Glomerular visceral epithelial cell (primary cell): ENCODE results near the gene DMD.

ENCODE experiments used
- DNase-seq: peaks from one replicate; pipeline ENCODE4 v3.0.0-alpha.2; 2016; ENCODE audit errors: extremely low spot score

DMD gene

GRCh38 chrX:31350808-31351074, 1860.6 kb downstream of the DMD start:
- DNase-seq: no peak

- DNase-seq: no peak
These were observed 1861.8 kb downstream of the DMD start for GRCh38 chrX:31349515-31349914.

GRCh38 chrX:31340587-31340986, 1870.8 kb downstream of the DMD start:
- DNase-seq: no peak

GRCh38 chrX:31338991-31339350, 1872.4 kb downstream of the DMD start:
- no peak for DNase-seq

GRCh38 chrX:31337332-31337731, 1874.0 kb downstream of the DMD start:
- DNase-seq: no peak

GRCh38 chrX:31336419-31336818, 1874.9 kb downstream of the DMD start:
- DNase-seq: no peak

GRCh38 chrX:31334997-31335396, 1876.4 kb downstream of the DMD start:
- no peak for DNase-seq

- peak; percentile 71 for DNase-seq
These were observed 1878.1 kb downstream of the DMD start for GRCh38 chrX:31333165-31333831.

- no peak for DNase-seq
These were observed 1879.4 kb downstream of the DMD start for GRCh38 chrX:31331928-31332327.

GRCh38 chrX:31331015-31331414, 1880.3 kb downstream of the DMD start:
- DNase-seq: no peak

- no peak for DNase-seq
These were observed 1882.1 kb downstream of the DMD start for GRCh38 chrX:31329298-31329697.

- no peak for DNase-seq
These were observed 1887.7 kb downstream of the DMD start for GRCh38 chrX:31323658-31324057.

GRCh38 chrX:31320740-31321139, 1890.6 kb downstream of the DMD start:
- no peak for DNase-seq

- no peak for DNase-seq
These were observed 1891.8 kb downstream of the DMD start for GRCh38 chrX:31319586-31319985.

GRCh38 chrX:31318866-31319265, 1892.5 kb downstream of the DMD start:
- DNase-seq: no peak

- no peak for DNase-seq
These were observed 1894.9 kb downstream of the DMD start for GRCh38 chrX:31316340-31316991.

- no peak for DNase-seq
These were observed 1896.4 kb downstream of the DMD start for GRCh38 chrX:31314921-31315320.

- DNase-seq: no peak
These were observed 1903.4 kb downstream of the DMD start for GRCh38 chrX:31307952-31308351.

- DNase-seq: no peak
These were observed 1908.7 kb downstream of the DMD start for GRCh38 chrX:31302573-31303075.

- DNase-seq: no peak
These were observed 1909.4 kb downstream of the DMD start for GRCh38 chrX:31301941-31302340.

- DNase-seq: no peak
These were observed 1910.1 kb downstream of the DMD start for GRCh38 chrX:31301203-31301602.

- no peak for DNase-seq
These were observed 1912.4 kb downstream of the DMD start for GRCh38 chrX:31298916-31299315.

- no peak for DNase-seq
These were observed 1913.5 kb downstream of the DMD start for GRCh38 chrX:31297881-31298280.

- DNase-seq: no peak
These were observed 1916.9 kb downstream of the DMD start for GRCh38 chrX:31294475-31294874.
